ENCODE measurements around the gene ZFP91.

Gene ZFP91

DNA sequence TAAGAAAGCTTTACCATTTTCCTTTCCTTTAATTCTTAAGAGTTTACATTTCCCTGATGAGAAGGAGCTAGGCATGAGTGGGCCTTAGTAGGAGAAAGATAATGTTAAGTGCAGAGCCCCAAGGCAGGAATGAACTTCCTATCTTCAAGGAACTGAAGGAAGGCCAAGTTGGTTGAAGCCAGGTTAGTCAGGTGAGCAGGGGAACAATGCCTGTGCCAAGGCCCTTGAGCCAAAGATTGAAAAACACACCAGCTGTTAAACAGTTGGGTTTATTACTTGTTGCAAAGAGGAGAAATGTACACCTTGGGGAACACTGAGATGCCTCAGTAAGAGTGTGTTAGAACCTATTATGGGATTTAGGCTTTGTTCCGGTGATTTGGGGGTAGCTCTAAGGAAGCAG is 53.6 kb downstream of the ZFP91 start:
- DNase-seq: no peak

DNA sequence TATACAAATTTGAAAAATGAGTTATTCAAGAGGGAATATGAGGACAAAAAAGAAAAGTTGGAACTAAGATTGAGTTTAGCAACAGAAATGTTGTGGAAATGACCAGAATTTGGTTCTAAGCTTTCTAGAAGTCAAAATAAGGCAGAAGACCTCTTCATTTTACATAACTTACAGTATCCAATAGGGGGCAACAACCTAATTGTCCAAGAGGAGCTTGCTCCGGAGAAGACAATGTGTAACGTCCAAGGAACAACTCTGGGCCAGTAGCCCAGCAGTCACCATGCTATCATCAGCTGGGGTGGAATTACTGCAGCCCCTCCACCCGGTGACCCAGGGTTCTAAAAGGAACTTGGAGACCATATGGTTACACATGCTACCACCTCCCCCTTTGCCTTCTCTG is 57.7 kb downstream of the ZFP91 start:
- DNase-seq: no peak

DNA sequence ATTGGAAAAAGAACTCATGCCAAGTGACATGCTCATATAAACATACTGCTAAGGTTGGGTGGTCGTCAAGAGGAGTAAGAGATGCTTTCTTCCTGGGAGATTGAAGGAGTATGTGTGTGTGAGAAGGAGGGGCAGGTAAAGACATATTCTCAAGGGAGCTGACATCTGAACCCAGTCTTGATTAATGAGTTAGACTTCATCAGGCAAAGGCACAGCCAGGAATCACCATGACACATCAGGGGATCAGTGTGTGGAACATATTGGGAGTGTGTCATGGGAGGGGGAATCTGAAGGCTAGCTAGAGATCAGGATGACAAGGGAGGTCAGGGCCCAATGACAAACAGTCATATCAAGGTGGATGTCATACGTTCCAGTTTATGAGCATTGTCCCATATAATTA is 58.5 kb downstream of the ZFP91 start:
- DNase-seq: no peak

DNA sequence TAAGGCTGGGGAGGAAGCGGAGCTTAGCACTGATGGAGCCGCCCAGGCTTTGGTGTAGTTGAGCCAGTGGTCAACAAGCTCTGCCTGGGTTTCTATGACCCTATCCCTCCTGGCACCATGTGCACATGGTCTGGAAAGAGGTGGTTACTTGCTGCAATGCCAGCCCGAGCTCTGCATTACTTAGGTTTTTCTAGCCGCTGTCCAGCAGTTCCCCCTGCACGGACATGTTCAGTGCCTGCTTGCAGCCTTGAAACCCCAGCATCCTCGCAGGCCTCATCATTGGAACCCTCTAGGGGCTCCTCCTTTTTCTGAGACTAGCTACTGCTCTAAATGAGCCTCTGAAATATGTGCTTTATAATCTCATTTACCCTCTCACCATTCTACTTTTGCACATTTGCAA is 60.2 kb downstream of the ZFP91 start:
- no peak for DNase-seq

DNA sequence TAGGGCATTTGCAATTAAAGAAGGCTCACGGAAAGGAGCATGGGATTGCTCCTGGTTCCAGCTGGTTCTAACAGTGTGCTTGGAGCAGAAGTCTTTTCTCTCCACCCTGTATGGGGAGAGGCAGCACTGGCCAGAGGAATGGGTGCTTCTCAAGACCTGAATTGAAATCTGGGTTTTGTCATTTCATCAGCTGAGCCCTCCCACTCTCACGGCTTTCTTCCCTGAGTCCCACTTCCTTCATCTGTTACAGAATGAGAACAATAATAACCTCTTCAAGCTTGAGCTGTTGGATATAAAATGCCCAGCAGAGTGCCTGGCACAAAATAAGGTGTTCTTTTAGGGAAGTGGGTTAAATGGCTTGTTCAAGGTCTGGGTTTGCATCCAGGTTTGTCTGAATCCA is 60.8 kb downstream of the ZFP91 start:
- DNase-seq: no peak

DNA sequence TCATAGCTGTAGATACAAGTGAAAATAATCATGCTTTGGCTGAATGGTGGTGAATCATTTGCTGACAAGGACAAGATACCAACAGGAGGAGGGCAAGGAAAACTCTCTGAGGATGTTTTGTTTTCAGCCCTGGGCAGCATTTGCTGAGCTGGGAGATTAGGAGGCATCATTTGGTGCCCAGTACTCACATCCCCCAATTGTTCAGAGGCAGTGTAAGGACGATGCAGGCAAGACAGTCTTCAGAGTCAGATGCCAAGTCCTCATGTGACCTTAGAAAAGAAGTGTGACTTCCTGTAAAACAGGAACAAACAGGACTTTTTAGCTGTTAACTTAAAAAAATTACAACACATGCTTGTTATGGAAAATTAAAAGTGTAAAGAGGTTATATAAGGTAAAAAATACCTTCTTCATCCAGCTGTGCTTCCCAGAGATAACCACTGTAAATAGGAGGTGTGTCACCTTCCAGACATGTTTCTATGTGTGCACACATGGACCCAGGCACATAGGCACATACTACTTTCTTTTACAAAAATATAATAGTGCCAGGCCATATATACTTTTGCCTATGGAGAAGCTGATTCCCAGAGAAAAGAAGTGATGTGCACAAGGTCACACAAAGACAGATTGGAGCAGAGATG is 61.6 kb downstream of the ZFP91 start:
- DNase-seq: no peak

DNA sequence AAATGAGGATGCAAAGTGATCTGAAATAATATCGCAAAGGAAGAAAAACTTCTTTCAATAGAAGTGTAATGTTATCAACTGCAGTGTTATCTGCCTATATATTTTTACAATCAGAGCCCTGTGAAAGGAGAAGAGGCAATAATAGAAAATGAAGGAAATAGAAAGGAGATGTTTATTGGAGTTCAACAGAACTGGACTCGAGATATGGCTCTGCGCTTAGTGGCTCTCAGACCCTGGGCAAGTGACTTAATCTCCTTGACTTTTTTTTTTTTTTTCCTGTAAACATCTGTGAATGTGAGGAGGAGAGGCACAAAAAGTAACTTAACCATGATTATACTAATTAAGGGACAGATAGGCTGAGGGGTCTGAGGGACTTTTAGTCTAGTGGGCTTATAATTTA is 62.5 kb downstream of the ZFP91 start:
- DNase-seq: no peak

DNA sequence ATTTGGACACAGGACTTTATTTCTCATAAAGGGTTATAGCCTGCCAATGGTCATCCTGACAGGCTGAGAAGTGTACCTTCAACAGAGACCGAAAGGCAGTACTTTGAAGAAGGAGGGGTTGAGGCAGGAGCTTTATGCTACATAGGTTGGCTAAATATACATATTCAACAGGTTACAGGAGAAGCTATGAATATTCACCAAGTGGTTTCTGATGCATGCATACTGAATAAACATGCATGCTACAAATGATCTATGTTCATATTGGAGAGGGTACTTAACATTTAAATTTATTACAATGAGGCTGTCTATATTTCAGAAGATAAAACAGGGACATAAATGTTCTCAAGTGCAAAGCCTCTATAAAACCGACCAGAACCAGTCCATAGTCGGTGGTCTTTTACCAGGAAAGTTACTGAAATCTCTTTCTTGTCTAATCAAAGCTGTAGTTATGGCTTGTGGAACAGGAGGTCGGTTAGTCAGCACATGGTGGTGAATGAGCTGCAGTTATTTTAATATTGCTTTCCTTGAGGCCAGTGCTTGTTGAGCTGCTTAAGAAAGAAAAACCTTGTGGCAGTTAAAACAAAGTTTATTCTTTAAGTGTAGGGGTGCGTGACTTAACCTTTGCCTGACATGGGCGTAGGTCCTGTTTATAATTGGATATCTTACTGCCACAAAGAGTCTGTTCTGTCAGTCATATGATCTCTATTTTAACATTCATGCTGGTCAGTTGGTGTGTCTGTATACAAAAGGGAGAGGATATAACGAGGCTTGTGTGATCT is 63.1 kb downstream of the ZFP91 start:
- no peak for DNase-seq

DNA sequence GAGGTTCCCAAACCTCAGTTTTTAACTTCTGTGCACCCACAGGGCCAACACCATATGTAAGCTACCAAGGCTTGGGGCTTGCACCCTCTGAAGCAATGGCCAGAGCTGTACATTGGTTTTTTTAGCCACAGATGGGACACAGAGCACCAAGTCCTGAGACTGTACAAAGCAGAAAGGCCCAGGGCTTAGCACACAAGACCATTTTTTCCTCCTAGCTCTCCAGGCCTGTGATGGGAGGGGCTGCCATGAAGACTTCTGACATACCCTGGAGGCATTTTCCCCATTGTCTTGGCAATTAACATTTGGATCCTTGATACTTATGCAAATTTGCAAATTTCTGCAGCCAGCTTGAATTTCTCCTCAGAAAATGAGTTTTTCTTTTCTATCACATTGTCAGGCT is 67.0 kb downstream of the ZFP91 start:
- DNase-seq: no peak

DNA sequence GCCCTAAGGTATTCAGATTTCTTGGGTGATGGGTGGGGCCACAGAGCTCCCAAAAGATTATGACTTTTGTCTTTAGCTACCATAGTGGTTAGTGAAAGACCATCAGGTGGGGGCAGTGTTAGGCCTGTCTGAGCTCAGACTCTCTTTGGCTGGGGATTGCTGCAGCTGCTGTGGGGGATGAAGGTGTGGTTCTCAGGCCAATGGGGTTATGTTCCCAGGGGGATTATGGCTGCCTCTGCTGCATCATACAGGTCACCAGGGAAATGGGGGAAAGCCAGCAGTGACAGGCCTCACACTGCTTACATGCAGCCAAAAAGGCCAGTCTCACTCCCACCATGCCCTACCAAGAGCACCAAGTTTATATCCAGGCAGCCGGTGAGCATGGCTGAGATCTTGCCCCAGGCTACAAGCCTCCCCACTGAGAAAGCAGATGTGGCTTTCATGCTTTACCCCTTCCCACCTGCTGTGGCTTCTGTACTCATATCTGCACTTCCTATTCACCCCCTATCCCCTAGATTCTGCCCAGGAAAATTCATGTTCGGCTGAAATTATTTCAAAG is 68.4 kb downstream of the ZFP91 start:
- DNase-seq: no peak

DNA sequence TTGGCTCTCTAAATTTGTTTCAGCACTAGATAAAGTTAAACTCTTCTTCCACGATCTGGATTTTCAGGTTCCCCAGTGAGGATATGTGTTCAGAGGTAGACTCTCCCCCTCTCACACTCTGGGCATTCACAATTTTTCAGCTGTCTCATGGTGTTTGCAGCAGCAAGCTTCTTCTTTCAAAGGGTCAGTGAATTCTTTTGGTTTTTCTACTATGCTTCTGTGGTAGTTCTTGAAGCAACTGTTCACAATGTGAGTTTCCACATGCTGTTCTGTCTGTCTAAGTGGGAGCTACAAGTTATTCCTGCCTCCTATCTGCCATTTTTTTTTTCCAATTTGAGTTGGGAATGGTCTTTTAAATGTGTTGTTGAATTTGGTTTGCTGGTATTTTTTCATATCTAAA is 69.0 kb downstream of the ZFP91 start:
- no peak for DNase-seq

DNA sequence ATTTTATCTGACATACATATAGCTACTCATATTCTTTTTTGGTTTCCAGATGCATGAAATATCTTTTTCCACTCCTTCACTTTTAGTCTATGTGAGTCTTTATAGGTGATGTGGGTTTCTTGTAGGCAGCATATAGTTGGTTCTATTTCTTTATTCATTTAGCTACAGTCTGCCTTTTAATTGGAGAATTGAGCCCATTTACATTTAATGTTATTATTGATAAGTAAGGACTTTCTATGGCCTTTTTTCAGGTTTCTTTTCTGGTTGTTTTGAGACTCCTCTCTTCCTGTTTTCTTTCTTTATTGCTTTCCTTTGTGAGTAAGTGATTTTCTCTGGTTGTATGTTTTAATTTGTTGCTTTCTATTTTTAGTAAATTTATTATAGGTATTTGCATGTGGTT is 70.8 kb downstream of the ZFP91 start:
- no peak for DNase-seq

DNA sequence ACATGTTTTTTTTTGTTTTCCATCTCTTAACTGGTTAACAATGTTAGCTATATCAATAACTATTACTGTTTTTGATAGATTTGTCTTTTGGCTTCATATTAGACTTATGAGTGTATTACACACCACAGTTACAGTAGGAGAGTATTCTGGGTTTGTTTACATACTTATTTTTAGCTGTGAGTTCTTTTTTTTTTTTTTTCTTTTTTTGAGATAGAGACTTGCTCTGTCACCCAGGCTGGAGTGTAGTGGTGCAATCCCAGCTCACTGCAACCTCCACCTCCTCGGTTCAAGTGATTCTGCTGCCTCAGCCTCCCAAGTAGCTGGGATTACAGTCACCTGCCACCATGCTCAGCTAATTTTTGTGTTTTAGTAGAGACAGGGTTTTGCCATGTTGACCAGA is 71.6 kb downstream of the ZFP91 start:
- no peak for DNase-seq

DNA sequence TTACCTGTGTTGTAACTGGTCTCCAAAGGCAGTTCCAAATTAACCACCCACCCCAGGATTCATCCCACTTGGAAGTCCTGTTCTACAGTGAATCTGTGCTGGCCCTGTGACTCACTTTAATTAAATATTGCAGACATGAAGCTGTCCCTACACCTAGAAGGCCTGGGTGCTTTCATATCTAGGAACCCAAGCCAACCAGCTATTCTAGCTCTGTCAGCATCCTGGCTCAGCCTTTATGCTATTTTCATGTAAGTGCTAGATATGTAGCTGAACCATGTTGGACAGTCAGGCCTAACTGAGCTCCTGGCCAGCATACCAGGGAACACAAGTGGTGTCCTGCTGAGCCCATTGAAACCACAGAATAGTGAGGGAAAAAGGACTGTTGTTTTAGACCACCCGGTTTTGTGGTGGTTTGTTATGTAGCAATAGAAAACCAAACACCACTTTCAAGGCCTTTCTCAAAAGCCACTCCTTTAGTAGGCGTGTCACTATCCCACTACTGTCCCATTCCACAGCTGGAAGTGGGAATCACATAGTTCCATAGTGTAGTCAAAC is 73.9 kb downstream of the ZFP91 start:
- no peak for DNase-seq

DNA sequence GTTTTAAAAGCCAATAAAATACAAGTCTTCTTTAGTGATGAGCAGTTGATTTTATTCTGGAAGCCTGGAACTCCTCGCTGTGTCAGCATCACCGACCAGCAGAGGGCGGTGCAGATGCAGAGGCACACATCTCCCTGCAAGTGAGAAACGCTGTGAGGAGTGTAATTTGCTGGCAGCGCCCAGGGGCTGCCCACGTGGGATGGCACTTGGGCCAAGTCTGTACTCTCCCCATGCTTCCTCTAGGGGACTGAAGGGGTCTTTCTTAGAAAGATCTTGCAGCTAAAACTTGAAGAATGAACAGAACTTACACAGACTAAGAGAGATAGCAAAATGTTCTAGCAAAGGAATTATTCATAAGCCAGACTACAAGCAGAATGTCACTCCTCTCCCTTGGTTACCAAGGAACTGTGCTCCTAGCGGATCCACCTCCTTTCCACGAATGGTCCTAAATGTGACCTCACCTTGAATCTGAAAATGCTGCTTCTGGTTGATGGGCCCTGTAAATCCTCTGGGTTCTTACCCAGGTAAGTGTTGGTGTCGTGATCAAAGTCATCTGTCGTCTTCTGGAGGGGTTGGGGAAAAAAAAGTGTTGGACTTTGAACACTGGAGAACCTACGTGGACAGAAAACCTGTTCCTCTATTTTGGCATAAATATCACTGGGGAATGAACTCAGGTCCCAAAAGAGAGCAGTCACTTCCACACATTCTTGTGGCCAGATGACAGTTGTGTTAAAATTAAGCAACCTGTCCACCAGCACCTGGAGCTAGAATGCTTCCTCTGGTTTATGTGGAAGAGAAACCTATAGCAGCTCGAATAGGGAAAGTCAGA is 75.4 kb downstream of the ZFP91 start:
- peak; percentile 71 for DNase-seq

DNA sequence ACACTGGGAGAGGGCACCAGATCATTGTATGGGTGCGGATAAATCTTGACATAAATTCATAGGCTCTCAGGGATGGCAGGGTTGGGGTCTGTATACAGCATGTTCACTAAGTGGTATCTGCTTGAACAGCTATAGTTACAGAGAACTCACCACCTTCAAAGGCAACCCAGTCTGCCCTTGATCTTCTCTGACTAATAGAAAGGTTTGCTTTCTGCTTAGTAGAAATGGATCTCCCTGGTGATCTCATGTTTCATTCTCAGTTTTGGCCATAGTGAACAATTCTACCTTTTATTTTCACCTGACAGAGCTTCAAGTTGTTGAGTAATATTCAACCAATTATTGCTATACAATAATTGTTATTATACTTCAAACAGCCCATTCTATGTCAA is 76.0 kb downstream of the ZFP91 start:
- DNase-seq: no peak

DNA sequence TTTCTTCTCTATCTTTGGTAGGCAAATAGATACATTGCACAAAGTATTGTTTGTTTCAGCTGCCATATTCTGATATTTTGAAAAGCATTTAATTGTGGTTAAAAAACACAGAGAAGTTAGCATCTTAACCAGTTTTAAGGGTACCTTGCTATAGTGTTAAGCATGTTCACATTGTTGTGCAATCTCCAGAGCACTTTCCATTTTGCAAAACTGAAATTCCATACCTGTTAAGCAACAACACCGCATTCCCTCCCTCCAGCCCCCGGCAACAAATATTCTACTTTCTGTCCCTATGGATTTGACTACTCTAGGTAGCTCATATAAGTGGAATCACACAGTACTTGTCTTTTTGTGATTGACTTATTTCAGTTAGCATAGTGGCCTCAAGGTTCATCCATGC is 77.5 kb downstream of the ZFP91 start:
- no peak for DNase-seq

DNA sequence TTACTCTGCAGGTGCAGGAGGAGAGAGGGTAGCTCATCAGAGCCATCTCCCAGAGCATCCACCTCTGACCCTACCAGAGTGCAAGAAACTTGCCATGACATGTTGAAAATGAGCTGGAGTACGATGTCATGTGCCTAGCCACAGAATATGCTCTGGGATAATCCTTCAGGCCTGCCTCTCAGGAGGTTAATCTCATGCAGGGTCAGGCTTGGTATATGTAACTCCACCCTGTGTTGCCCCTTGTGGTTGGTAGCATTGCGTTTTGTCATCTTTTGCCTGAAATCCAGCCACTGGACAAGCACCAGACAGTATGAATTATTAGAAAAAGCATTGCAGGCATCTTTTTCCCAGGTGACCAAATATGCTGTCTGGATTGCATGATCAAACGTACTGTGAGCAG is 79.8 kb downstream of the ZFP91 start:
- DNase-seq: no peak

DNA sequence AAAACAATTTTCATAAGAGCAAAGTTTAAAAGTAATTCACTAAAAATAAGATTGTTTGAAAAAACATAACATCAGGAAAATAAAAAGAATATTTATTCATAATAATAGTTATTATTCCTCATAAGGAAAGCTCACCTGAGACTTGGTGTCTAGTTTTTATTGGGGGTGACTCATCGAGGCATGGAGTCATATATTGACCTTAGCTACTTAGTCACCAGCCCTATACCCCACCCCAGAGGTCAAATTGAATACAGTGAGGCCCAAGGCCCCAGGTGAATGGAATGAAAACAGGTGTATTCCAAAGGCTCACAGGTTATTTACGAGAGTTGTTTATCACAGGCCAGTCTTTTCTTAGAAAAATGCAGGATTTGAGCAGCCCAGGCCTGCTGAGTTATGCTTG is 80.5 kb downstream of the ZFP91 start:
- DNase-seq: no peak

DNA sequence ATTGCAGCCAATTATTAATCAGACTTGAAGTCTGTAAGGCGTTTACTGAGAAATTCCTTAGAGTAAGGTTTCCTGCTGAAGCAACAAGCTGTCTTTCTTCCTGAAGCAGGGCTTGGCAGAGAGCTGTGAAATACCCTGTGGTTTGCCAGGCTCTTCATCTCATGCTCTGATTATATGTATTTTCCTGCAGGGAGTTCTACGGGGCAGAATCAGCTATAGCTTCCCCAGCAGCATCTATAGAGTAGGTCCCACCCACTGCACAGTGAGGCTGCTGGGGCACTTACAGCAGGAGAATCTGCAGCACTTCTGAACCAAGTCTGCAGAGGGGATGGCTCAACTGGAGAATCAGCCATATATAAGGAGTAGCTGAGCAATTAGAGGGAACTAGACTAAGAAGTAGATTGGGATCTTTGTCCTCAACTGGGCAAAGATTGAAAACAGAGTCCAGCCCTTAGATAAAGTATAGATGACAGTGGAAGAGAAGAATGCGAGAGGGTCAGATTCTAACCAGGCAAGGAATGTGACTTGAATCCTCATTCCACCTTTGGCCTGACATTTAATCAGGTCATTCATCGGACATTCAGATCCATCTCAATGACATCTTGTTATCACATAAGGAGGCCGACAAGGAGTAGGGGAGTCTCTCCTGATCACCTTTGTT is 81.2 kb downstream of the ZFP91 start:
- DNase-seq: no peak
